ENCODE data around the gene OR2AT4.
A peak's percentile ranks its signal among the peaks of the same experiment; 100 is the strongest.
"Not testable (repeated sequence)": the region's sequence is repeated elsewhere in the genome, so short reads cannot be mapped to it uniquely, and the experiment has no call there.

The OR2AT4 gene

DNA sequence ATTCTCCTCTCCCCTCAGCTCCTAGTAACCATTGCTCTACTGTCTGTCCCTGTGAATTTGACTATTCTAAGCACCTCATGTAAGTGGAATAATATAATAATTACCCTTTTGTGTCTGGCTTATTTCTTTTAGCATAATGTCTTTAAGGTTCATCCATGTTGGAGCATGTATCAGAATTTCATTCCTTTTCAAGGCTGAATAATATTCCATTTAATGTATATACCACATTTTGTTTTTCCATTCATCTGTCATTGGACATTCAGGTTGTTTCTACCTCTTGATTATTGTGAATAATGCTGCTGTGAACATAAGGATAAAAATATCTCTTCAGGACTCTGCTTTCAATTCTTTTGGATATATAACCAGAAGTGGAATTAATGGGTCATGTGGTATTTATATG lies 28.1 kb downstream of the OR2AT4 start:
- DNase-seq (ENCODE audit: low spot score): no peak

DNA sequence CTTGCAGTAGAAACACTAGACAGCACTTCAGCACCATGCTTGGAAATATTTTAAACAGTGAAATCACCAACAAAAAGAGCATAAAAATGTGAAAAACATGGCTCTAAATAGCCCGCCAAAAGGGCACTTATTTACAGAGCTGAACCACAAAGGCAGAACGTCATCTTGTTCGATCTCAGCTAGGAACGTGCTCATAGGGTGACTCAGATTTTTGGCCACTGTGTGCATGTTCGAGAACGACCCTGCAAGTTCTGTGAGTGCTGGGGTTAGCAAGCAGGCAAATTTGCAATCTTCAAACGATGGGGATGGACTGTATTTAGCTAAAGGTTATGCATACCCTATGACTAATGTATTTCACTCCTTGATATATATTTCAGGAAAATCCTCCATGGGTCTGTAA lies 30.6 kb downstream of the OR2AT4 start:
- no peak for DNase-seq (ENCODE audit: low spot score)

DNA sequence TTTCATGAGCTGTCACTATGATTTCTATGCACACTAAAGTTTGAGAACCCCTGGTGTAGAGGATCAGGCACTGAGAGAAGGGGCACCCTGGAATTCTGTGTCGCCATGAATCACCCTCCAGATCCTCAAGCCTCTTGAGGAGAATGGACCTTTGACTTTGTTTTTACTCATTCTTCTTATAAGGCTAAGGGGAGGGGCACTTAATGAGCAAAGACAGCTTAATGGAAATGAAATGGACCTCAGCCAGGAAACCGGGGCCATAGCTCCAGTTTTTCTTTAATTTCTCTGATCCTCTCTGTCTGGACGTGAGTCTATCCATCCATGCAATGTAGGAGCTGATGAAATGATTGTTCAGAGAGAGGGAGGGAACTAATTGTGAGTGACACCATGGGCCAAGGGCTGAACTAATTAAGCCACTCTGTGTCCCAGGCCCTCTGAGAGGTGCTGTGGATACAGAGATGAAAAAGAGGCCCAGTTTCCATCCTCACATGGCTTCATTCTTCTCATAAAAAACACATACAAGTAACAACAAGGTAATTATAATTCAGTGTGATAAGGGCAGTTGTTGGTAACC lies 32.8 kb downstream of the OR2AT4 start:
- DNase-seq (ENCODE audit: low spot score): no peak

DNA sequence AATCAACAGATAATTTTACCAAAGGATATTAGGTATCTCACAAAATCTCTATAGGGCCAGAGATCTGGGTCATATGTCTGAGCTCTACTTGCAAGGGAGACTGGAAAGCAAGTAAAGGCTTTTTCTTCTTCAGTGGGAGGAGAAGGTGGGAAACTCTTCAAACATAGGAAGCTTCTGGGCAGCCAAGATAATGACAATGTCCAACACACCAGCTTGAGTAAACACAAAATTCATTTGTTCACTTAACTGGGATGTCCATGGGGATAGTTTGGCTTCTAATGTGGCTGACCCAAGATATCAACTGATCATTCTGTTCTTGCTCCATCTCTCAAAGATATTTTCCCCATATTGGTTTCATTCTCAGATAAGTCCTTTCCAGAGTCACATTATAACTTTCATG lies 37.4 kb downstream of the OR2AT4 start:
- no peak for DNase-seq (ENCODE audit: low spot score)

DNA sequence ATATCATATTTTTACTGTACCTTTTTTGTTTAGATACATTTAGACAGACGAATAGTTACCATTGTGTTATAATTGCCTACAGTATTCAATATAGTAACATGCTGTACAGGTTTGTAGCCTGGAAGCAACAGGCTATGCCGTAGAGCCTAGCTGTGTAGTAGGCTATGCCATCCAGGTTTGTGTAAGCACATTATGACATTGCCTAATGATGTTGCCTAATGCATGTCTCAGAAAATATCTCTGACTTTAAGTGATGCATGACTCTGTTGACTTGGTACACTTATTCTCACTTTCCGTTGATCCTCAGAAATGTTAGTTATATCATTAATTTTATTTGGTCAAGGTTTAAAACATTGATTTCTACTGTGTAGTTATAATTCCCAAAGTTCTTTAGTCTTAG lies 39.9 kb downstream of the OR2AT4 start:
- DNase-seq (ENCODE audit: low spot score): no peak

DNA sequence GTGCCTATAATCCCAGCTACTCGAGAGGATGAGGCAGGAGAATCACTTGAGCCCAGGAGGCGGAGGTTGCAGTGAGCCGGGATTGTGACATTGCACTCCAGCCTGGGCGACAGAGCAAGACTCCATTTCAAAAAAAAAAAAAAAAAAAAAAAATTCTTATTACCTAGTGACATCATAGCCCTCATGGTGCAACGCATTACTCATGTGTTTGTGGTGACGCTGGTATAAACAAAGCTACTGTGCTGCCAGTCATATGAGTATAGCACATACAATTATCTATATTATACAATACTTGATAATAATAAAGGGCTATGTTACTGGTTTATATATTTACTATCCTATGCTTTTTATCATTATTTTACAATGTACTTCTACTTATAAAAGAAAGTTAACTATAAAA lies 41.2 kb downstream of the OR2AT4 start:
- no peak for DNase-seq (ENCODE audit: low spot score)

DNA sequence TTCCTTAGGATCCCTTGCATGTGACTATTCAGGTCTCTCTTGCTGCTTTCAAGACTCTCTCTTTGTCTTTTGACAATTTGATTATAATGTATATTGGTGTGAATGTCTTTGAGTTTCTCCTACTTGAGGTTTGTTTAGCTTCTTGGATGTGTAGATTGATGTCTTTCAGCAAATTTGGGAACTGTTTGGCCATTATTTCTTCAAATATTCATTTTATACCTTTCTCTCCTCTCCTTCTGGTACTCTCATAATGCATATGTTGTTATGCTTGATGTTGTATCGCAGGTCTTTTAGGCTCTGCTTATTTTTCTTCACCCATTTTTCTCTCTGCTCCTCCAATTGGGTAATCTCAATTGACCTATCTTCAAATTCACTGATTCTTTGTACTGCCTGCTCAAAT lies 44.2 kb downstream of the OR2AT4 start:
- DNase-seq (ENCODE audit: low spot score): no peak

DNA sequence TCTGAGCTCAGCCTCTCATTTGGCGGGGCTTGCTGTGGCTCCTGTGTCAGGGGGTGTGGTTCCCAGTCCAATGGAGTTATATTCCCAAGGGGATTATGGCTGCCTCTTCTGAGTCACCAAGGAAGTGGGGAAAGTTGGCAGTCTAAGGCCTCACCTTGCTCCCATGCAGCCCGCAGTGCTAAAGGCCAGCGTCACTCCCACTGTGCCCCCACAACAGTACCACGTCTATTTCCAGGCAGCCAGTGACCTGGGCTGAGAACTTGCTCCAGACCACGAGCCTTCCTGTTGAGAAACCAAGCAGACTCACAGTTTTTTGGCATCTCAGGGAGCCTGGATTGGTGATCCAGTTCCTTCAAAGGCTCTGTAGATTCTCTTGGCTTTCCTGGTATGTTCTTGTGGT lies 45.6 kb downstream of the OR2AT4 start:
- DNase-seq (ENCODE audit: low spot score): no peak

DNA sequence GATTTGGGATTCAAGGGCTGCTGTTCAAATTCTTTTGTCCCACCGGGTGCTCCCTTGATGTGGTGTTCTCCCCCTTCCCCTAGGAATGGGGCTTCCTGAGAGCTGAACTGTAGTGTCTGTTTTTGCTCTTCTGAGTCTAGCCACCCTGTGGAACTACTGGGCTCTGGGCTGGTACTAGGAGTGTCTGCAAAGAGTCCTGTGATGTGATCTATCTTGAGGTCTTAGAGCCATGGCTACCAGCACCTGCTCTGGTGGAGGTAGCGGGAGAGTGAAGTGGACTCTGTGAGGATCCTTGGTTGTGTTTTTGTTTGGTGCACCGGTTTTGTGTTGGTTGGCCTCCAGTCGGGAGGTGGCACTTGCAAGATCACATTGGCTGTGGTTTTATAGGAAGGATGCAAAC lies 46.2 kb downstream of the OR2AT4 start:
- no peak for DNase-seq (ENCODE audit: low spot score)

DNA sequence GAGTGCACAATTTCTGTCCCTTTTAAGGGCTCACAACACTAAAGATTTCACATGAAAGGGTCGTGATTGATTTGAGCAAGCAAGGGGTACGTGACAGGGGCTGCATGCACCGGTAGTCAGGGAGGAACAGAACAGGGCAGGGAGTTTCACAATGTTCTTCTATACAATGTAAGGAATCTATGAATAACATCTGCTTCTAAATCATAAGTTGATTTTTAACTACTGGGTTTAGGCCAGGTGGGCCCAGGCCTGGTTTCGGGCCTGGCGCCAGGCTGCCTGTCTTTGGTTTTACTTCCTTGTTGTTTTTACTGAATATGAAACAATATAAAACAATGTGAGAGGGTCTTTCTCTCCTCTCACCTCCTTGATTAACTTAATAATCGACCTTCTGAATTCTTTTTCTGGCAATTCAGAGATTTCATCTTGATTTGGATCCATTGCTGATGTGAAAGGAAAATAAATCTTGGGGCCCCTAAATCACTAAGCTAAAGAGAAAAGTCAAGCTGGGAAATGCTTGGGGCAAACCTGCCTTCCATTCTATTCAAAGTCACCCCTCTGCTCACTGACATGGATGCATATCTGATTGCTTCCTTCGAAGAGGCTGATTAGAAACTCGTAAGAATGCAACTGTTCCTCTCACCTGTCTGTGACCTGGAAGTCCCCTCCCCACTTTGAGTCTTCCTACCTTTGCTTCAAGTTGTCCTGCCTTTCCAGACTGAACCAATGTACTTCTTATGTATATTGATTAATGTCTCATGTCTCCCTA lies 47.0 kb downstream of the OR2AT4 start:
- not testable (repeated sequence) for DNase-seq (ENCODE audit: low spot score)

DNA sequence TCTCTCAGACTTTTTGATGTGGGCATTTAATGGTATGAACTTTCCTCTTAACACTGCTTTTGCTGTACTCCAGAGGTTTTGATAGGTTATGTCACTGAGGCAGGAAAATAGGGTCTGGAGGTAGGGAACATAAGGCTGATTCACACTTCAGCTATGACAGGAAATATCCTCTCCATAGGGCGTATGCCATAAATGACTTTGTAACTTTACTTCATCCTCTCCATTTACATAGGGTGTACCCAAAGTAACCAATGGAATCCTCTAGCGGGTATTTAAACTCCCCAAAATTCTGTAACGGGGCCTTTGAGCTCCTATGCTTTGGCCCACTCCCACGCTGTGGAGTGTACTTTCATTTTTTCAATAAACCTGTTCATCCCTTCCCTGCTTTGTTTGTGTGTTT lies 49.5 kb downstream of the OR2AT4 start:
- no peak for DNase-seq (ENCODE audit: low spot score)

DNA sequence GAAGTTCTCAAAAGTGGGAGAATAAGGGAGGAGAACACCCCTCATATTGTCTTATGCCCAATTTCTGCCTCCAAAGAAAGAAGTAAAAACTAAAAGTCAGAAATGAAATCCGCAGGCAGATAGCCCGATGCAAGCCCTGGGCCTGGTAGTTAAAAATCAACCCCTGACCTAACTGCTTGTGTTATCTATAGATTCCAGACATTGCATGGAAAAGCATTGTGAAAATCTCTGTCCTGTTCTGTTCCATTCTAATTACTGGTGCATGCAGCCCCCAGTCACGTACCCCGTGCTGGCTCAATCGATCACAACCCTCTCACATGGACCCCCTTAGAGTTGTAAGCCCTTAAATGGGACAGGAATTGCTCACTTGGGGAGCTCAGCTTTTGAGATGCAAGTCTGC lies 50.0 kb downstream of the OR2AT4 start:
- DNase-seq (ENCODE audit: low spot score): not testable (repeated sequence)

DNA sequence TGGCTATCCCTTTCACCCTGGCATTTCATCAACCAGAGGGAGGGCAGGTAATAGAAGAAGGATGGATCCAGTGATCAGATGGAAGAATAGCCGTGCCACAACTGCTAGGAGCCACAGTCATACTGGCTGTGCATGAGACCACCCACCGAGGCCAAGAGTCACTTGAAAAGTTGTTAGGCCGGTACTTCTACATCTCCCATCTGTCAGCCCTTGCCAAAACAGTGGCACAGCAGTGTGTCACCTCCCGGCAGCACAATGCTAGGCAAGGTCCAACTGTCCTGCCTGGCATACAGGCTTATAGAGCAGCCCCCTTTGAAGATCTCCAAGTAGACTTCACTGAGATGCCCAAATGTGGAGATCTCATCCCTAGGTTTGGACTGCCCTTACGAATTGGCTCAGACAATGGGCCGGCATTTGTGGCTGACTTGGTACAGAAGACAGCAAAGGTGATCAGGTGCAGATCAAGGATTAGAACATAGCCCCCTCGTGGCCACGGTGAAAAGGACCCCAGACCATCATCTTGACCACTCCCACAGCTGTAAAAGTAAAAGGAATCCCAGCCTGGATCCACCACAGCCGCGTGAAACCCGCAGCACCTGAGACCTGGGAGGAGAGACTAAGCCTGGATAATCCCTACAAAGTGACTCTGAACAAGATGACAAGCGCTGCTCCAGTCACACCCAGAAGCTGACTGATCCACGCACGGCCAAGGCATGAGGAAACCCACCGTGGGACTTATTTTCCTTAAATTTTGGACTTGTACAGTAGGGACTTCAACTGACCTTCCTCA lies 52.1 kb downstream of the OR2AT4 start:
- not testable (repeated sequence) for DNase-seq (ENCODE audit: low spot score)

DNA sequence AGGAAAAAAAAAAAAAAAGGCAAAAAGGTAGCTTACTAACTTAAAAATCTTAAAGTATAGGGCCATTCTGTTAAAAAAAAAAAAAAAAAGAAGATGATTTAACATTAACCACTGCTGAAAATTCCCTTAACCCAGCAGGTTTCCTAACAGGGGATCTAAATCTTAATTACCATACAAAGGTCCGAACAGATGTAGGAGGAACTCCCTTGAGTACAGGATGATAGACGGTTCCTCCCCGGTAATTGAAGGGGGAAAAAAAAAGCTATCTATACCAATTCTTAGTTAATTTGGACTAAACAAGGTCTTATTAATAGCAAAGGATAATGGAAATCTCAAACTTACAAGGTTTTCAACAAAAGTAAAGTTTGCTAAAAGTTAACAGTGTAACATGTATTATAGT lies 54.9 kb downstream of the OR2AT4 start:
- DNase-seq (ENCODE audit: low spot score): not testable (repeated sequence)

DNA sequence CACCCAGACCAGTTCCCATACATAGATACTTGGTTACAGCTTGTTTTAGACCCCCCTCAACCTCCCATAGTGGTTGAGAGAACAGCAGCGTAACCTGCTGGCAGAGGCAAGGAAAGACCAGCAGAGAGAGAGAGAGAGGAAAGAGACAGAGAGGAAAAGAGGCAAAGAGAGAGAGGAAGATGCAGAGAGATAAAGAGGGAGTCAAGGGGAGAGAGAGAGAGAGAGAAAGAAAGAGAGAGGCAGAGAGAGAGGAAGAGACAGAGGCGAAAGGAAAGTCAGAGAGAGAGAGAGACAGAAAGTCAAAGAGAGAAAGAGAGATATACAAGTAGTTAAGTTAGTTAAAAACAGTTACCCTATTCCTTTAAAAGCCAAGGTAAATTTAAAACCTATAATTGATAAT lies 55.4 kb downstream of the OR2AT4 start:
- DNase-seq (ENCODE audit: low spot score): no peak

DNA sequence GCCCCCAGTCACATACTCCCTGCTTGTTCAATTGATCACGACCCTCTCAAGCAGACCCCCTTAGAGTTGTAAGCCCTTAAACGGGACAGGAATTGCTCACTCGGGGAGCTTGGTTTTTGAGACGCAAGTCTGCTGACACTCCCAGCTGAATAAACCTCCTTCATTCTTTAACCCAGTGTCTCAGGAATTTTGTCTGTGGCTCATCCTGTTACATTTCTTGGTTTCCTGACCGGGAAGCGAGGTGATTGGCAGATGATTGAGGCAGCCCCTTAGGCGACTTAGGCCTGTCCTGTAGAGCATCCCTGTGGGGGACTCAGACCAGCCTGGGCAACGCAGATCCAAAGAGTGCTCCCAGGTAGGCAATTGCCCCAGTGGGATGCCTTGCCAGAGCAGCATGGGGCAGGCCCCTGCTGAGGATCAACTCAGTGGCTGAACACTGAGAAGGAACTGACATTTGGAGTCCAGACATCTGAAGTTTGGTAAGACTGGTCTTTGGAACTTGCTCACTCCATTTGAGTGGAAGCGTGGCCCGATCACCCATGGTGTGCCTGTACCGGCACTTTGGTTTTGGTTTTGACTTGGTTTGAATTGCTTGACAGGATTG lies 56.4 kb downstream of the OR2AT4 start:
- no peak for DNase-seq (ENCODE audit: low spot score)

DNA sequence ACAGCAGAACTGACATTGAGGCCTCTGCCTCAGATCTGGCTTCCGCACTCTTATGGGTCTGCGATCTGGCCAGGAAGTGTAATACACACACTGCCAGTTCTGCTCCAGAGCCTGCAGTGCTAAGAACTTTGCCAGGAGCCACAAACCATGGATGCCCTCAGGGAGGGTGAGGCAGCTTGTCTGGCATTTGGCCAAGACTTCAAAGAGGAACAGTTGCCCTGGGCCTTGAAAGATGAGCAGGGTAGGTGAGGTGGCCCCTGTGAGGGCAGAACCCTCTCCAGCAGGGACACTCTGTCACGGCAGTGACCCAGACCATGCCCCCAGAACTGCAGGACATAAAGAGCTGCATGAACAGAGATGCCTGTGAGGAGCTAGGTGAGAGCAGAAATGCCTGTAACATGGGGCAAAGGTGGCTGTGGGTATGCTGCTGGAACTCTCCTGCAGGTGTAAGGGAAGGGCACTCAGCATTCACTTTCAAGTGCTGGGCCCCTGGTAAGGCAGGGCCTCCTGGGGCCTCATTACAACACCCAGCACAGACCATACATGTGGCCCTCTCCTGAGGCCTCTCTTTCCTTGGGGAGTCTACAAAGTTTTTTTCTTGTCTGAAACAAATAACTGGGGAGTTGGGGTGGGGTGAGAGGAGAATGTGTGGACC lies 60.6 kb downstream of the OR2AT4 start:
- DNase-seq (ENCODE audit: low spot score): no peak

DNA sequence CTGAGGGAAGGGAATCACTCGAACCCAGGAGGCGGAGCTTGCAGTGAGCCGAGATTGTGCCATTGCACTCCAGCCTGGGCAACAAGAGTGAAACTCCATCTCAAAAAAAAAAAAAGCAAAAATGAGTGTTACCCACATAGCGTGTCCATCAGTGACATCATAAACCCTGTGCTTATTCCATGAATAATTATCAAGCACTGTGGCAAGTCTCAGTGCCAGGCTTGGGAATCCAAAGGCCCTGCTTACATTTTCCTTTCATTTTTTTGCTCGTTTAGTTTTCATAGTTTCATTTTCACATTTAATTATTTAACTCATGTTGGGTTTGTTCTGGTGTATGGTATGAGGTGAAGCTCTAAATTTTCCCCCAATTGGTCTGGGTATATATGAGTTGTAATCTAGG lies 61.4 kb downstream of the OR2AT4 start:
- DNase-seq (ENCODE audit: low spot score): no peak

DNA sequence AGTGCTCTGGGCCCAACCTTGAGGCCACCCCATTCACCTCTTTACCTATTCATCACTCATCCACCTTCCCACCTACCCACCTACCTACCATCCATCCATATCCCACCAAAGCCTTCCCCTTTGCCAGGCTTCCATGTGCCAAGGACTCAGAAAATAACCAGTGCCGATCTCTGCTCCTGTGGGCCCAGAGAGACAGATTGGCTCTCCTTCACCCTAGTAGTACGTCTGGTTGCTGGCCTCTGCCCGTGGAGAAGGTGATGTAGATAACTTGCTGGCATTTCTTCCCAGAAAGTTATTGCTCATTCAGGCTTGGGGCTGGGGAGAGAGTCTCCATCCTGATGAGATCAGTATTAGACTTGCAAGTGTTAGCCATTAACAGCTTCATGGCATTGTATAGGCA lies 62.8 kb downstream of the OR2AT4 start:
- DNase-seq (ENCODE audit: low spot score): no peak

DNA sequence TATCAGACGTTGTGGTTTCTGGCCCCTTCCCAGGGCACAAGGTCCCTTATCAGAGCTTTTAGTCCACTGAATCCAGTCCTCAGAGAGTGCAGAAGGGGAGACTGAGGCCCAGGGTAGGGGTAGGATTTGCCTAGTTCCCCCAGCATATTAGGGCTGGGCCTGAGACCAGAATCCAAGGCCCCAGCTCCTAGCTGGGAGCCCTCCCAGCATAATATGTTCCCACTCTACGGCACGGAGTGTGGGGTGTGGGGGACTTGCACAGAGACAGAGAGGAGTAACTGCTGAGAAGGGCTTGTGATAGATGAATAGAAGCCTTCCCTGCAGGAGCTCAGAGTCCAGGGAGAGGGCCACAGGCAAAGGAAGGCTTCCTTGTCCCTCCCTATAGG lies 64.1 kb downstream of the OR2AT4 start:
- DNase-seq (ENCODE audit: low spot score): no peak

DNA sequence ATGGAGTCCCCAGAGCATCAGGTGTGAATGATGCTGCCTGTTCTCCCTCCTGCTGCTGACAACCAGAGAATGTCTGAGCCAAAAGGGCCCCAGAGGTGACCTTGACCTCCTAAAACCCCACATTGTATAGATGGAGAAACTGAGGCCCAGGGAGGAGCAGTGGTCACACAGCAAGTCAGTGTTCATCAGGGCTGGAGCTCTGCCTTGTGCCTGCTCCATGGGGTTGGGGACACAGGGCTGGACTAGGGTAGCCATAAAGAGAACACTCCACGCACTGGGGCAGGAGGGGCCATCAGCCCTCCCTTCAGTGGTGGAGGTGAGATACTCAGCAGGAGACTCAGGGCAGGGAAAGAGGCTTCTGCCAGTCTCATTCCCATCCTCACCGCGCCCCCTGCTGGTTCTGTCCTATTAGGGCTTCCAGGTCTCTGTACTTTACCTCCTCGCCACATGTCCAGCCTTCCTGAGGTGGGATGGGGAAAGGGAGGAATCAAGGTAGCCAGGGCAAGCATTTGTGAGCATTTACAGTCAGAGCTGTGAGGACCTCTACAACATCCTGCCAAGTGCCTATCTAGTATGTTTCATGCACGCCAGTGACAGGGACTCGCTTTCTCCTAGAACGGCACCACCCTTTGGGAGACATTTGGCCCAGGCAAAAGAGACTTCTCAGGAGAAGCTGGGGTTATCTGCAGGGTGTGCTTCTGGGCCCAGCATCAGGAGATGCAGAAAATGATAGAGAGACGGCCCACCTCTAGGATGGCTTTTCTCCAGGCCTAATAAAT lies 64.7 kb downstream of the OR2AT4 start:
- DNase-seq (ENCODE audit: low spot score): peak; percentile 75

All from HuH-7 (cell line).